ENCODE measurements around the gene LTBP4. TPM values are rescaled to one million over a fixed set of nuclear protein-coding genes. Genes with fewer than 3 reads are reported as not detected.
A peak's percentile ranks its signal among the peaks of the same experiment; 100 is the strongest.

Gene LTBP4
- total RNA-seq, 1 donor from 2014 or later = 46.9 TPM

DNA sequence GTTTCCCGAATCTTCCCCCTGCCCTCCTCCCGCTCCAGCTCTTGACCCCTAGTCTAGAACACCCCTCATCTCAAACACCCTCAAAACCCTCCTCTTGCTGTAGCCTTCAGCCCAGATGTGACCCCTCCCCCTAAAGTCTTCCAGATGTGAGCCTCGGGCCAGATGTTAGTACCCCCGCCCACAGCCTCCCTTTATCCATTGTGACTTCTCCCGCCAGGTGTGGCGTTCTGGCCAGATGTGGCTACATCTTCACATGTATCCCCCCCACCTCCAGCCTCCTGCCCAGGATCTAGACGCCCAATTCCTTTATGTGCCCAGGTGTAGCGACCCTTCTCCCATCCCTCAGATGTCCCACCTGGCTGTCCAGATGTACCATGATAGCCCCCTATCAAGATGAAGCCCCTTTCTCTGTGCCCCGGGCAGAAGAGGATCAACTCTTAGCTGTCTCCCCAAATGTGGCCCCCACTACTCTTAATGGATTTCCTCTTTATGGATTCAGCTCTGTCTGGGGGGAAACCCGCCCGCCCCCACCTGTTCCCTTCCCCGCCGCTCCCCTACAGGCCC, 517 bp upstream of the LTBP4 start:
- Histone ChIP-seq H3K36me3 (ENCODE audit: insufficient read depth, low read length) (no peaks in the 10 kb centered on the region), H3K79me2 (ENCODE audit: insufficient read depth, low read length) (no peaks in the 10 kb centered on the region), H3K4me2 (ENCODE audit: low read length) (peak overlapping the region; percentile 56), H3K4me1 (ENCODE audit: insufficient read depth, low read length) (peaks cover 49% of the 10 kb centered on the region), H4K20me1 (ENCODE audit: insufficient read depth, low read length) (peaks cover 14% of the 10 kb centered on the region), H3K9me3 (ENCODE audit: insufficient read depth, low read depth, low read length) (no peaks in the 10 kb centered on the region), H3K27me3 (ENCODE audit: insufficient read depth, low read length) (no peaks in the 10 kb centered on the region), H2AFZ (ENCODE audit: low read depth, low read length) (no peak overlapping the region), H3K9ac (ENCODE audit: low read length) (no peak overlapping the region), H3K4me3 (ENCODE audit: insufficient read depth, low read depth, low read length) (no peak overlapping the region), H3K27ac (ENCODE audit: low read depth, low read length) (no peak overlapping the region)
- peaks cover 13% of the 10 kb centered on the region for H3K4me1 Mint-ChIP-seq (ENCODE audit: low read depth, unreplicated experiment)
- no peak overlapping the region for H3K27ac Mint-ChIP-seq (ENCODE audit: unreplicated experiment)
- H3K4me3 Mint-ChIP-seq (ENCODE audit: unreplicated experiment) = peak overlapping the region; percentile 74
- H3K36me3 Mint-ChIP-seq (ENCODE audit: low read depth, unreplicated experiment) = no peaks in the 10 kb centered on the region
- H3K27me3 Mint-ChIP-seq (ENCODE audit: low read depth, unreplicated experiment) = peaks cover 38% of the 10 kb centered on the region
- no peaks in the 10 kb centered on the region for H3K9me3 Mint-ChIP-seq (ENCODE audit: unreplicated experiment)
- TF ChIP-seq, protein P1, sequence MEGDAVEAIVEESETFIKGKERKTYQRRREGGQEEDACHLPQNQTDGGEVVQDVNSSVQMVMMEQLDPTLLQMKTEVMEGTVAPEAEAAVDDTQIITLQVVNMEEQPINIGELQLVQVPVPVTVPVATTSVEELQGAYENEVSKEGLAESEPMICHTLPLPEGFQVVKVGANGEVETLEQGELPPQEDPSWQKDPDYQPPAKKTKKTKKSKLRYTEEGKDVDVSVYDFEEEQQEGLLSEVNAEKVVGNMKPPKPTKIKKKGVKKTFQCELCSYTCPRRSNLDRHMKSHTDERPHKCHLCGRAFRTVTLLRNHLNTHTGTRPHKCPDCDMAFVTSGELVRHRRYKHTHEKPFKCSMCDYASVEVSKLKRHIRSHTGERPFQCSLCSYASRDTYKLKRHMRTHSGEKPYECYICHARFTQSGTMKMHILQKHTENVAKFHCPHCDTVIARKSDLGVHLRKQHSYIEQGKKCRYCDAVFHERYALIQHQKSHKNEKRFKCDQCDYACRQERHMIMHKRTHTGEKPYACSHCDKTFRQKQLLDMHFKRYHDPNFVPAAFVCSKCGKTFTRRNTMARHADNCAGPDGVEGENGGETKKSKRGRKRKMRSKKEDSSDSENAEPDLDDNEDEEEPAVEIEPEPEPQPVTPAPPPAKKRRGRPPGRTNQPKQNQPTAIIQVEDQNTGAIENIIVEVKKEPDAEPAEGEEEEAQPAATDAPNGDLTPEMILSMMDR (IDR thresholded peaks at IDR 0.05; ENCODE audit: insufficient read depth, low read depth, low read length) = no peak
- no peak for TF ChIP-seq EZH2 (IDR thresholded peaks at IDR 0.05; ENCODE audit: insufficient read depth, low read length)
- no peak for DNase-seq (ENCODE audit: low read depth)
- FAIRE-seq = no peak

DNA sequence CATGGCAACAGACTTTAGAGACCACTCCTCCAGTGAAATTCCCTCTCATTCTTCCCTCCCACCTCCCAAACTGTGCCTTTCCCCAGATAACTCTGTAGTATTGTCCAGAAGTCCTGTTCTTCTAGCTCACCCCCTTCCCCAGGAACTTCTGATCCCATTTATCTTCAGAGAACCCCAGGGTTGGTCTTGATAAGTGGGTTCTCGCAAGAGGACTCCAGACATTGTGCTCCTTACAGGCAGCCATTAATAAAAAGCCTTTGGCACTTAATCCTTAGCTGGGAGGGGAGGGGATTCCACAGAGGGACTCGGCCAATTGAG, 1.9 kb downstream of the LTBP4 start:
- Histone ChIP-seq H3K4me2 (ENCODE audit: low read length) (peak overlapping the region; percentile 89), H3K36me3 (ENCODE audit: insufficient read depth, low read length) (no peaks in the 10 kb centered on the region), H3K9ac (ENCODE audit: low read length) (peak overlapping the region; percentile 56), H3K79me2 (ENCODE audit: insufficient read depth, low read length) (no peaks in the 10 kb centered on the region), H3K27ac (ENCODE audit: low read depth, low read length) (peak overlapping the region; percentile 36), H4K20me1 (ENCODE audit: insufficient read depth, low read length) (peaks cover 14% of the 10 kb centered on the region), H3K27me3 (ENCODE audit: insufficient read depth, low read length) (no peaks in the 10 kb centered on the region), H3K9me3 (ENCODE audit: insufficient read depth, low read depth, low read length) (no peaks in the 10 kb centered on the region), H3K4me3 (ENCODE audit: insufficient read depth, low read depth, low read length) (peak overlapping the region; percentile 38), H3K4me1 (ENCODE audit: insufficient read depth, low read length) (peaks cover 45% of the 10 kb centered on the region), H2AFZ (ENCODE audit: low read depth, low read length) (no peak overlapping the region)
- H3K9me3 Mint-ChIP-seq (ENCODE audit: unreplicated experiment) = no peaks in the 10 kb centered on the region
- FAIRE-seq = no peak
- H3K36me3 Mint-ChIP-seq (ENCODE audit: low read depth, unreplicated experiment) = no peaks in the 10 kb centered on the region
- H3K4me1 Mint-ChIP-seq (ENCODE audit: low read depth, unreplicated experiment) = peaks cover 11% of the 10 kb centered on the region
- TF ChIP-seq, protein P1 (IDR thresholded peaks at IDR 0.05; ENCODE audit: insufficient read depth, low read depth, low read length) = no peak
- no peak for TF ChIP-seq EZH2 (IDR thresholded peaks at IDR 0.05; ENCODE audit: insufficient read depth, low read length)
- no peak overlapping the region for H3K27ac Mint-ChIP-seq (ENCODE audit: unreplicated experiment)
- H3K4me3 Mint-ChIP-seq (ENCODE audit: unreplicated experiment) = peak overlapping the region; percentile 80
- no peak for DNase-seq (ENCODE audit: low read depth)
- peaks cover 49% of the 10 kb centered on the region for H3K27me3 Mint-ChIP-seq (ENCODE audit: low read depth, unreplicated experiment)

DNA sequence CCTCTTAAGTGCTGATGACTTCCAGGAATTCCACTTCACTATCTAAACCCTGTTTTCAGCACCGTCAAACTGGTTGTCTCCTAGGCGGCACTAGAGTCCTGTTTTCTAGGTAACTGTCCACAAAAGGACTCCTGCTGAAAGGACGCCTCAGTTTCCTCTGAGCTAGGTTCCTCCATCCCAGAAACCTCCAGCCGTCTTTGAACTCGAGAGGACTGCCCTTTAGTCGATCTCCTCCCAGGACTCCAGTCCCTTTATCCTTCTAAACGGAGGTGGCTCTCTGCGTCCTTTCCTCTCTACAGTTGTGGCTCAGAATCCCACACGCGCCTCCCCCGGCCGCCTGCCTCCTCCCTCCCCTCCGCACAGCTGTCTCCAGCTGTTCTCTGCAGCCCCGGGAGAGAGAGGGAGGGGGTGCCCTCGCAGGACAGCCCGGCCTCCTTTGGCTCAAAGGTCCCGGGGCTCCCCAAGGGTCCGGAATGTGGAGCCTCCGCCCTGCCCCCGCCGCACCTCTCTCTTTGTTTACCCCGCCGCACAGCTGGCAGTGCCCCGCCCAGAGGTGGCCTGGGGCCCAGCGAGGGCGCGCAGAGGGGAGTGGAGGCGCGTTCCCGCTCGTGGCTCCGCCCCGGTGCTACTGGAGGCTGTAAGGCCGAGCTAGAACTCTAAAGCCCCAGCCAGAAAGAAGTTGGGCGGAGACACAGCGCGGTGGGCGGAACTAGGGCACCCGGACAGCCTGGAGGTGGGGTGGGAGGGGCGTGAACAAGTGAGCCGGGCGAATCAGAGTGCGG, 2.4 kb downstream of the LTBP4 start:
- no peaks in the 10 kb centered on the region for H3K36me3 ChIP-seq (ENCODE audit: insufficient read depth, low read length)
- H3K9me3 ChIP-seq (ENCODE audit: insufficient read depth, low read depth, low read length) = no peaks in the 10 kb centered on the region
- DNase-seq (ENCODE audit: low read depth) (peak; percentile 87), FAIRE-seq (no peak)
- H3K9me3 Mint-ChIP-seq (ENCODE audit: unreplicated experiment) = no peaks in the 10 kb centered on the region
- peak overlapping the region; percentile 53 for H2AFZ ChIP-seq (ENCODE audit: low read depth, low read length)
- no peak overlapping the region for H3K27ac Mint-ChIP-seq (ENCODE audit: unreplicated experiment)
- peak overlapping the region; percentile 36 for H3K27ac ChIP-seq (ENCODE audit: low read depth, low read length)
- no peaks in the 10 kb centered on the region for H3K79me2 ChIP-seq (ENCODE audit: insufficient read depth, low read length)
- H3K4me1 Mint-ChIP-seq (ENCODE audit: low read depth, unreplicated experiment) = peaks cover 11% of the 10 kb centered on the region
- no peaks in the 10 kb centered on the region for H3K36me3 Mint-ChIP-seq (ENCODE audit: low read depth, unreplicated experiment)
- peaks cover 45% of the 10 kb centered on the region for H3K4me1 ChIP-seq (ENCODE audit: insufficient read depth, low read length)
- H3K27me3 ChIP-seq (ENCODE audit: insufficient read depth, low read length) = no peaks in the 10 kb centered on the region
- peaks cover 48% of the 10 kb centered on the region for H3K27me3 Mint-ChIP-seq (ENCODE audit: low read depth, unreplicated experiment)
- no peak for TF ChIP-seq EZH2 (IDR thresholded peaks at IDR 0.05; ENCODE audit: insufficient read depth, low read length)
- TF ChIP-seq, protein P1 (IDR thresholded peaks at IDR 0.05; ENCODE audit: insufficient read depth, low read depth, low read length) = no peak
- H3K4me2 ChIP-seq (ENCODE audit: low read length) = peak overlapping the region; percentile 89
- H3K9ac ChIP-seq (ENCODE audit: low read length) = peak overlapping the region; percentile 56
- H3K4me3 ChIP-seq (ENCODE audit: insufficient read depth, low read depth, low read length) = peak overlapping the region; percentile 38
- peaks cover 14% of the 10 kb centered on the region for H4K20me1 ChIP-seq (ENCODE audit: insufficient read depth, low read length)
- peak overlapping the region; percentile 80 for H3K4me3 Mint-ChIP-seq (ENCODE audit: unreplicated experiment)

All from astrocyte (in vitro differentiated cells and primary cell).